GM21717 (cell line): ENCODE measurements around the gene RNF2.
"Not testable (repeated sequence)": the region's sequence is repeated elsewhere in the genome, so short reads cannot be mapped to it uniquely, and the experiment has no call there.

Experiments used
- ATAC-seq: cut with Tn5 transposase; IDR thresholded peaks from one replicate; pipeline ENCODE4 v1.9.1; 2021; ENCODE audit warnings: mild to moderate bottlenecking, moderate library complexity; ENCODE audit not compliant: unreplicated experiment

Gene RNF2

GRCh38 chr1:185049670-185050069 is 4.3 kb downstream of the RNF2 start:
- ATAC-seq, result no peak

GRCh38 chr1:185050823-185051451 is 5.6 kb downstream of the RNF2 start:
- ATAC-seq, result no peak

- no peak for ATAC-seq
Observed at GRCh38 chr1:185053204-185053603, 7.8 kb downstream of the RNF2 start.

- no peak for ATAC-seq
Observed at GRCh38 chr1:185054365-185055060, 9.2 kb downstream of the RNF2 start.

GRCh38 chr1:185058110-185058509 is 12.8 kb downstream of the RNF2 start:
- ATAC-seq, result no peak

GRCh38 chr1:185058876-185059275 is 13.5 kb downstream of the RNF2 start:
- ATAC-seq, result no peak

GRCh38 chr1:185059950-185060571 is 14.7 kb downstream of the RNF2 start:
- ATAC-seq, result no peak

GRCh38 chr1:185062710-185063370 is 17.5 kb downstream of the RNF2 start:
- ATAC-seq, result no peak

- no peak for ATAC-seq
Observed at GRCh38 chr1:185063719-185064118, 18.4 kb downstream of the RNF2 start.

- ATAC-seq, result not testable (repeated sequence)
Observed at GRCh38 chr1:185065006-185065405, 19.6 kb downstream of the RNF2 start.

GRCh38 chr1:185066181-185066580 is 20.8 kb downstream of the RNF2 start:
- ATAC-seq, result no peak

GRCh38 chr1:185068341-185068740 is 23.0 kb downstream of the RNF2 start:
- no peak for ATAC-seq

- ATAC-seq, result no peak
Observed at GRCh38 chr1:185069202-185069772, 23.9 kb downstream of the RNF2 start.

- ATAC-seq, result no peak
Observed at GRCh38 chr1:185070051-185070450, 24.7 kb downstream of the RNF2 start.

GRCh38 chr1:185073725-185074124 is 28.4 kb downstream of the RNF2 start:
- no peak for ATAC-seq

GRCh38 chr1:185074307-185074706 is 28.9 kb downstream of the RNF2 start:
- ATAC-seq, result no peak

GRCh38 chr1:185075476-185075875 is 30.1 kb downstream of the RNF2 start:
- ATAC-seq, result no peak

- ATAC-seq, result no peak
Observed at GRCh38 chr1:185077374-185077773, 32.0 kb downstream of the RNF2 start.

- ATAC-seq, result no peak
Observed at GRCh38 chr1:185080422-185080821, 35.1 kb downstream of the RNF2 start.

GRCh38 chr1:185083818-185084217 is 38.5 kb downstream of the RNF2 start:
- no peak for ATAC-seq

GRCh38 chr1:185087101-185087500 is 41.7 kb downstream of the RNF2 start:
- no peak for ATAC-seq
